NCI-H1105 treated with DMSO at 0.1 percent for 48 hours (cell line): ENCODE data around the gene DDAH2.

Experiments used
- DNase-seq: peaks from one replicate; lab custom pipeline; 2025; lab: John Stamatoyannopoulos, UW

The DDAH2 gene

DNA sequence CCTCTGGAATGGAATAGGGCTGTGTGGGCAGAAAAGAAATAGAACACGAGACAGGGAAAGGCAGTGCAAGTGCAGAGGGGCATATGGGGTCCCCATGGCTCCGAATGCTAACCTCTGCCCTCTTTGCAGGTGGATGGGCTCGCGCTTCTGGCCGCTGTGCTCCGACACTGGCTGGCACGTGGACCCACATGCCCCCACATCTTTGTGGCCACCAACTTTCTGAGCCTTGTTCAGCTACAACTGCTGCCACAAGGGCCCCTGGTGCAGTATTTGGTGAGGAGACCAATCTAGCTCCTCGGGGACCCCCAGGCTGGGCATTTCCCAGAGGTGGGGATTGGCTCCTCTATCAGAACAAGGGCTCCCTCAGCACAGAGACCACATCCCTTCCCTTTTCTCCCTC, 32.2 kb upstream of the DDAH2 start:
- DNase-seq = no peak

DNA sequence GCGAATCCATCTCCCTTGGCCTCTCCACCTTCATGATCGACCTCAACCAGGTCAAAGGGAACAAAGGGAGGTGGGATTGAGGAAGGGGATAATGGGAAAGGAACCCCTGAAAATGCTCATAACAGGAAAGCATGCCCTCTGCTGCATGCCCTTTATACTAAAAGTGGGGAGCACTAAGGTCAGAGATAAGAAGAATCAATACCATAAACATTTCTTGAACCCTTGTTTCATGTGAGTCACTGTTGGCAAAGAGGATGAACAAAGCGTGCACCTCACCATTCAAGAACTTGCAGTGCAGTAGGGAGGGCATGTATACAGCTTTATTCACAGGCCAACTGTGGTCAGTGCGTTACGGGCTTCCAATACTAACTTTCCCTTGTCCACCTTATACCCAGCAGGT, 31.7 kb upstream of the DDAH2 start:
- no peak for DNase-seq

DNA sequence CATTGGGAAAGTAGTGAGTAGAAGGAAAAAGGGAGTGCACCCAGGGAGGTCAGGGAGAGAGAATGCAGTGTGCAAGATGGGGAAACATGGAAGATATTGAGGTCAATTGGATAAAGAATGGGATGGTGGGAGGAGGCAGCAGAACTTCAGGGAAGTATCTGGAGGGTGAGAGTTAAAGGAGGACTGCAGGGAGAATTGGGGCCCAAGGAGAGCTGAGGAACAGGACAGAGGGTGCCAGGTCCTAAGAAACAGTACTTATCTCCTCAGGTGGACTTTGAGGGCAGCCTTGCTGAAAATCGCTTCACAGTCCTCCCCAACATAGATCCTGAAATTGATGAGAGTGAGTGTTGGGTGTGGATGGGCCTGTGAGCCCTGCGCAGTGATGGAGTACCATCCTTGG, 29.2 kb upstream of the DDAH2 start:
- DNase-seq = no peak

DNA sequence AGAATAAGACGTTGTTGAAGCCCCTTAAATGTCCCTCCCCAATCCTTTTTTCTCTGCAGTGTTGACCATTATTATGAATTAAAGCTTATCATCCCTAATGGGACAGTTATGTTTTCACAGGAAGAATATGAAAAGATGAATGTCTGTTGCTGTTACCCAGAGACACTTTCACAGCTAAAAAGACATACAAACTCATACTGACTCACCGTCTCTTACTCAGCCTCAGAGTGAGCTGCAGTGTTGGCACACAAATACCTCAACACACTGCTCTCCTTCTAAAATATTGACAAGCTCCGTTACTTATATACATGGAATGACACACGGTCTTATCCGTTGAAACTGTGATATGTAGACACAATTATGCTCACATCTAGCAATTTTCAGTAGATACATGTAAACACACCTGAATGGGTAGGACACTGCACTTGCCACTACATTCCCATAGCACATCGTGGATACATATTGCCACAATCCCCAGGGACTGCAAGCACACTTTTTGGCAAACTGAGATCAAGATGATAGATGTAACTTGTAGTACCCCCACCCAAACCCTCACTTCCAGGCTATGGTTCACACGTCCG, 23.7 kb upstream of the DDAH2 start:
- DNase-seq = no peak

DNA sequence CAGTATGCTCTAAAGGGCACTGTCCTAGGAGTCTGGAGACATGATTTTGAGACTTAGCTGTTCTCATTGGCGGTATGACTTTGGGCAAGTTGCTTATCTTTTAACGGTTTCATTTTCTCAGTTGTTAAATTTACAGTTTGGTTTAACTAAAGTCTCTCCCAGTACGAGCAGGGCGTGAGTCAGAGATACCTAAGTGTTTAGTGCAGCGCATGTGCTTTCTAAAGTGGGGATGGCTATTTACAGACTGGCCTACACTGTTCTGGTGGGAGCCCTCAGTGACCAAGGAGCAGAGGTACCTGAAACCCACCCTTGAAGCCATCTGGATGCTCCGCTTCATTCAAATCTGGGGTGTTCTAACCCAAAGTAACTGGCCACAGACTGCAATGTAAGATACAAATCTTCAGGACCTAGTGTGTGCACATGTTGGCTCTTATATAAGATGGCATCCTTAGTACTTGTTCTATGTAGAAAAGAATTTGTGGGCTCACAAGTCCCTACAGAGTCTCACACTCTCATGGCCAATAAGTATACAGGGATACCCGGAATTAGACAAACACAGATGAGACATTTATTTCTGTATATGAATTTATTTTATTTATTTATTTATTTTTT, 21.4 kb upstream of the DDAH2 start:
- DNase-seq = no peak

DNA sequence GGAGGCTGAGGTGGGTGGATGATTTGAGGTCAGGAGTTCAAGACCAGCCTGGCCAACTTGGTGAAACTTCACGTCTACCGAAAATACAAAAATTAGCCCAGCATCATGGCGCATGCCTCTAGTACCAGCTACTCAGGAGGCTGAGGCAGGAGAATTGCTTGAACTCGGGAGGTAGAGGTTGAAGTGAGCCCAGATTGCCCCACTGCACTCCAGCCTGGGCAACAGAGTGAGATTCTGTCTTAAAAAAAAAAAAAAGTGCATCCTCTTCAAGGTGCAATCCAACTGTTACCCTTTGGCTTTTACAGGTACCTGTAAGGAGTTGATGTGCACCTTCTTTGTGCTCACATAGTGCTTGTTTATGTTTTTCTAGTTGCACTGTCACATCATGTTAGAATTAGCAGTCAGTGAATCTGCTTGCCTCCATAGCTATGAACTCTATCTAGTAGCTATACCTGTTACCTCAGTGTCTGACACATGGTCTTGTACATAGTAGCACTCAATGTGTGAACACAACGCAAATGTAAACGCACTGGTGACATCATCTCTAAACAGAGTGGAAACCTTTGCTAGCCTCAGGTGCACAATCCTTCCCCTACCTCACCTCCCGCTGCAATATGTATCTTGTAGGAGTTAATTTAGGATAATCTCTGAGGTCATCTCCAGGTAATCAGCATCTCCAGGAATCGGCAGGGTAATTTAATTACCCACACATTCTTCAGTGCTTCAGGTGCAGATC, 20.4 kb upstream of the DDAH2 start:
- DNase-seq = no peak

DNA sequence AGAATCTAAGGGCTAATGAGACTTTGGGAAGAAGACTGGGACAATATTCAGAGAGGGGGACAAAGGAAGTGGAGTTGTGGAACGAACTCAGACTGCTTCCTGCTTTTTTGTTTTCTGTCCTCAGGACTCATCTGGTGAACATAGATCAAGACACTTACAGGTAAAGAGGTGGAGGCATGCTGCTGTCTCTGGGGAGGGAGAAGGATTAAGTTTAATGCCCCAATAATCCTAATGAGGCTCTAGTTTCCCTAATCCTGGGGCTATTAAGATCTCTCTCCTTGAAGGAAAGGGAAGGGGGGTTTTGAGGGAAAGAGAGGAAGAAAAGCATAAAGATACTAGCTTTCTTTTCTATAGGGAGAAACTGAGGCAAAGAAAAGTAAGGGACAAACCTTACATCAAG, 15.3 kb upstream of the DDAH2 start:
- no peak for DNase-seq

DNA sequence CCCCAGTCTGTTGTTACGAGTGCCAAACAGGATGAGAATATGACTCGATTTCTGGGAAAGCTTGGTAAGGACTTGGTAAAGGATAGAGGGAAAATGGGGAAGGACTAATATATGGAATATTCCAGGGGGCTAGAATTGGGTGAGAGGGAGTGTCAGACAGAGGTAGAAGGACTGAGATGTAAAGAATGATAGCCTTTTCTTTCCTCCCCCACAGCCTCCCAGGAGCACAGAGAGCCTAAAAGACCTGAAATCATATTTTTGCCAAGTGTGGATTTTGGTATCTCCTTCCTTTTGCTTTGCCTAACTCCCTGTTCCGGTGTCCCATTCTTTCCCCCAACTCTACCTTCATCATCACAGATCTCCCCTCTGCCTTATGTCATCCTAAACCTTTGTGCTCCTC, 13.8 kb upstream of the DDAH2 start:
- DNase-seq = no peak

DNA sequence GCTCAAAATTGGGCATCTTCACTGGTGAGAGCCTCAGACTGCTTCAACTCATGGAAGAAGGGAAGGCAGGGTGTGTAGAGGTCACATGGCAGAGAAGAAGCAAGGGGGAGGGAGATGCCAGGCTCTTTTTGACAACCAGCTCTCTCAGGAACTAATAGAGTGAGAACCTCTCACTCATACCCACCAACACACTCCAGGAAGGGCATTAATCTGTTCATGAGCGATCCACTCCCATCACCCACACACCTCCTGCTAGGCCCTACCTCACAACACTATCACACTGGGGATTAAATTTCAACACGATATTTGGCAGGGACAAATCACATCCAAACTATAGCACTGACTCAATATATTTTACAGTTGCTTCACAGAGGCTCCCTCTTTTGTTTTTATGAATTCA, 12.7 kb upstream of the DDAH2 start:
- no peak for DNase-seq

DNA sequence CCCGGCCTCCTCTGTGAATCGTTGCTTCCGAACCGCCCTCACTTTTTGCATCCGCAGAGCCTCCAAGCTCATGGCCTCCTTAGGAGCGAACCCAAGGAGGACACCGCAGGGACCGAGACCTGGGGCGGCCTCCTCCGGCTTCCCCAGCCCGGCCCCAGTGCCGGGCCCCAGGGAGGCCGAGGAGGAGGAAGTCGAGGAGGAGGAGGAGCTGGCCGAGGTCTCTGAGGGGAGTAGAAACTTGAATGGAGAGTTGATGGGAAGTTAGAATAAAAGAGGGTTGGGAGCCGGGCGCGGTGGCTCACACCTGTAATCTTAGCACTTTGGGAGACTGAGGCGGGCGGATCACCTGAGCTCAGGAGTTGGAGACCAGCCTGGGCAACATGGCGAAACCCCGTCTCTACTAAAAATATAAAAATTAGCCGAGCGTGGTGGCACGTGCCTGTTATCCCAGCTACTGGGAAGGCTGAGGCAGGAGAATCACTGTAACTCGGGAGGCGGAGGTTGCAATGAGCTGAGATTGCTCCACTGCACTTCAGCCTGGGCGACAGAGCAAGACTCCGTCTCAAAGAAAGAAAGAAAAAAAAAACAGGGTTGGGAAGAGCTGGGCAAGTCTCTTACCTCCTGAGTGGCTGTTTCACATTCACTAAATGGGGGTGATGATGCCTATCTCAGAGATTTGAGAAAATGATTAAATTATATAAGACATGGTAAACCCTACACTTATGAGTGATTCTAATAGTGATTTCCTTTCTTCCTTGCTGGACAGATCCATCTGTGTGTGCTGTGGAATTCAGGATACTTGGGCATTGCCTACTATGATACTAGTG, 11.5 kb upstream of the DDAH2 start:
- DNase-seq = no peak

DNA sequence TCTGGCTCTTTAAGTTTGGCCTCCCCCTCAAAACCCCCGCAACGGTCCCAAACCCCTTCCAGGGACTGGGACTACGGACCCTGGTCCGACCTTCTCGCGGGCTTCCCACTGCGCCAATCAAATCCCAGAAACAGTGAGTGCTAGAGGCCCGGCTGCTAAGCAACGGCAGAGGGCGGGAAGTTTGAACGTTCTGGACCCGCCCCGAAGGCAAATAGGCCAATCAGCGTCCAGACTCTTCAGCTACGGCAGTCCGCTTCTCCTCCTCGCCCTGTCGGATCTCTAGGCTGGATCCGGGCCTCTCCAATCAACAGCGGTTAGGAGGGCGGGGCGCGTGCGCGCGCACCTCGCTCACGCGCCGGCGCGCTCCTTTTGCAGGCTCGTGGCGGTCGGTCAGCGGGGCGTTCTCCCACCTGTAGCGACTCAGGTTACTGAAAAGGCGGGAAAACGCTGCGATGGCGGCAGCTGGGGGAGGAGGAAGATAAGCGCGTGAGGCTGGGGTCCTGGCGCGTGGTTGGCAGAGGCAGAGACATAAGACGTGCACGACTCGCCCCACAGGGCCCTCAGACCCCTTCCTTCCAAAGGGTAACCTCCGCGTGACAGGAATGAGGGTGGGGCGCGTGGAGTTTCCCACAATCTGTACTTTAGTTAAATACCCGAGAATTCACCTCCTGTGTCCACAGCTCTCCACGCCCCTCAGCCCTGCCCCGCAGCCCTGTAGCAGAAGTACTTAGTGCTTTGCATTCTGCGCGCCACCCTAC, 10.7 kb upstream of the DDAH2 start, which contains the start of gene MSH5:
TSS of gene MSH5 (plus strand) at position 367 of the 758 bp plus-strand sequence. CDS start 462 bp downstream, outside the sequence.
- DNase-seq = peak; percentile 98

DNA sequence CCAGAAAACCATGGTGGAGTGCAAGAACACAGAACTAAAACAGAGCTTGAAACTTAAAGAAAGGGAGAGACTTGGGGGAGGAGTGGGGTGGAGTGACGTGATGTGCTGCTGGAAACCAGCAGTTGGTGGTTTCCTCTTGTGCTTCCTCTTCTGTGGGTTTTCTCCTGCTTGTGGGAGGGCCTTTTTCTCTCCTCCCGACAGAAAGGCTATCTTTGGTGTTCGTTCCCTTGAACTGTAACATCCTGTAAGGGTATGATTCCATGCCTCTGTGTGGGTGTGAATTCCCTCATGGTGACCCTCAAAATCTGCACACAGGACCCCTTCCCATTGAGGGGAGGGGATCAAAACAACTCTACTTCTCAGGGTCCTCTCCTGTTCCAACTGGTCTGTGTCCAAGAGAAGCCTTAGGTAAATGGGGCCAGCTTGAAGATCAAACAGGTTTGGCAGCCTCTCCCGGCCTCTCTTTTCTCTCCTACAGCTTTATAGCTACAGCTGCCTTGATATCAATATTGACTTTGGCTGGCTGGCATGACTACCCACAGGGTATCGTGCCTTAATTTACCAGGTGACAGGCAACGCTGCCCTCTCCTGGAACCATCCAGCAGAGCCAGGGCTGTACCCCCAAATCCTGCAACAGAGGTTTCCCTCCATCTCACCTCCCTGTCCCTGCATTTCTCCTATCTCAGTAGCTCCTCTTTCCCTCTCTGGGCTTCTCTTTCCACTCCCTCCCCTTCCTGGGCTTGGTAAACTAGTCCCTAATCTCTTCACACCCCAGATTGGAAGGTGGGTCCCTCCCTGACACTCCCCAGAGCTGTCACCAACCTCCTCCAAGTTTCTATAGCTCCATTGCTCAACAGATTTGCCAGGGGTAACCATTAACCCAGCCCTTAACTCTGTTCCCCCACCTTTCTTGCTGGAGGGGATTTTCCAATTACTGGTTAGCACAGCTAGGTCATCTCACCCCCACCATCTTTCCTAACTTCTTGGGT, 9.2 kb upstream of the DDAH2 start:
- DNase-seq = no peak

DNA sequence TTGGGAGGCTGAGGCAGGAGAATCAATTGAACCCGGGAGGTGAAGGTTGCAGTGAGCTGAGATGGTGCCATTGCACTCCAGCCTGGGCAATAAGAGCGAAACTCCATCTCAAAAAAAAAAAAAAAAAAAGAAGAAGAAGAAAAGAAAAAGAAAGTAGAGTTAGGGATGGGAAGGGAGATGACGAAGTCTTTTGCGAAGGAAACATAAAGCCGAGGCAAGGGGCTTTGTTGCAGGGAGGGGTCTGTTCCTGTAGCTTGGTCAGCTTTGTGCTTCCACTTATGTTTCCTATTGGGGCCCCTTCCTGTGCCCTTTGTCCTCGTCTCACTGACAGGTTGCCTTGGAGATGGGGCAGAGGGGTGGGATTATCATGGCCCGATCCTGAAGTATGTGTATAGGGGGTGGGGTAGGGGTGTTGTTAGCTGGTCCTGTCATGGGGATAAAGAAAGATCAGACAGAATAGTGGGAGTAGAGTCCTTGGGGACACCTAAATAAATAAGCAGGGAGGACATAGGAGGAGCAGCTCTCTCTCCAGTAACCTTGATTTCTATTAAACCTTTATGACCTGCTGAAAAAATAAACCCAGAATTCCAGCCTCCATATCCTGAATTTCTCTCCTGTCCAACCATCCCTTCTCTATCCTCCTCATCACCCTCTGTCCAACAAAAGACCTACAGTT, 8.4 kb upstream of the DDAH2 start:
- DNase-seq = no peak

DNA sequence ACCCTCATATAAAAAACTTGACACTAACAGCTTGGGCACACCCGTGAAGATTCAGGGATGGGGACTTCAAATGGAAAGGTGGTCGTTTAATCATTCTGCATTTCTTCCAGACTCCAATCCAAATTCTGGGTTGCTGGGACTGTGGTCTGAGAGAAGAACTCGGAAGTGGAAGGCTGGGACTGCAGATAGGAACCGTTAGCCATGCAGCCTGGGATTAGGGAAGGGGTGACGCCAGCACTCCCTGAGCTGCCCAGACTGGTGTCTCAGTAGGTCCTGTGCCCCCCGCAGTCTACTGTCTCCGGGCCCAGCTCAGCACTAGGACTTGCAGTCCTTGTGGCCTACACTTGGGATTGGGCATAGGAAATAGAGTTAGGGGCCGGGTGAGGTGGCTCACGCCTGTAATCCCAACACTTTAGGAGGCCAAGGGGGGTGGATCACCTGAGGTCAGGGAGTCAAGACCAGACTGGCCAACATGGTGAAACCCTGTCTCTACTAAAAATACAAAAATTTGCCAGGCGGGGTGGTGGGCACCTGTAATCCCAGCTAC, 7.7 kb upstream of the DDAH2 start:
- DNase-seq = no peak

DNA sequence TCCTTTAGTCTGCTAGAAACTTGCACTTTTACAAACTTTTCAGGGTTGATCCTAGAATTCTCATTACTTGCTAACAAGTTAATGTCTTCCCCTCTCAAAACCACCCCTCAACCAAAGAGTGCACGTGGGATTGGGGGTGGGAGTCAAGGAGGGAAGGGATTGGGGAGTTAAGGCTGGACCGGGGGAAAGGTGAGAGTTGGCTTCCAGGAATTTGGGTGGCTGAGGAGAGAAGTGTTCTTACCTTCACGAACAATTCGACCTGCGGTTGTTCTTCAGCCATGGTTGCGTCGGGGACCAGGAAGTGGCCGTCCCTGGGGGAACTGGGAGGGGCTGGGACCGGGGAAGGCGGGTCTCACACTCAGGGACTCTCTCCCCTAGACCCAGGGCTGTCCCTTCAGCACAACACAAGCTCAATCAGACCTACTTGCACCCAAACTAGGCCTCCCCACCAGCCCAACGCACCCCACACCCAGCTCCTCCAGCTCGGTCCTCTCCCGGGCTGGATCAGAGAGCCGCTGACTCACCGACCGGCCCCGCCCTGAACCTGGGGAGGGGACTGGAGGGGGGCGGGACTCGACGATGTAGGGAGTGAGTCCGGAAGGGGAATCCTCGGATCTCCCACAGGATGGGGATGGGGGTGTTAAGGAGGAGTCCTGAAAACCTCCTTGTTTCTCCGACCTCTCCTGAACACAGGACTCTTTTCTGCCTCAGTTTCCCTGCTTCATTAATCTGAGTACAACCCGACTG, 7.1 kb upstream of the DDAH2 start, which contains the start of gene CLIC1:
TSS of gene CLIC1 (minus strand) at position 510 of the 747 bp plus-strand sequence. CDS start at position 280, 230 bp downstream.
- DNase-seq = peak; percentile 70

DNA sequence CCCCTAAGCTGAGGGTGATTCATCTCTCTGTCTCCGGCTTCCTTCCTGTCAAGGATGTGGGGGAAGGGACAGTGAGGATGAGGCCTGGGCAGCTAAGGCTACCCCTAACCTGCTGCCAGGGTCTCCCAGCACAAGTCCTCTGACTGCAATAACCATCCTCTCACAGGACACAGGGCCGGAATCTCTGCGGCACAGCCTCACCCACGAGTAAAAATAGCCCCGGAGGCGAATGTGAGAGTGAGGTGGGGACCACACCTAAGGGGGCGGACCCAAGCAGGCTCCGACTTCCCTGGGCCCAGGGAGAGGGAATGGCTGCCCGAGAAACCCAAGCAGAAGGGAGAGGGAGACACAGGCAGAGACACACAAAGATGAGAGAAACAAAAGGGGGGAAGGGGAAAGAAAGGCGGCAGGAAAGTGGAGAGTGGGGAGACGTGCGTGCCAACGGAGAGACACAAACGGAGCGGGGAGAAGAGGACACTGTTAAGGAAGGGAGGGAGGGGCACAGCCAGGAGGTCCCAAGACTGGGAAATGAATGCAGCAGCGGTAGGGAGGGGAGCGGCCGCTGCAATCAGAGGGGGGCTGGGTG, 5.8 kb upstream of the DDAH2 start:
- DNase-seq = no peak

DNA sequence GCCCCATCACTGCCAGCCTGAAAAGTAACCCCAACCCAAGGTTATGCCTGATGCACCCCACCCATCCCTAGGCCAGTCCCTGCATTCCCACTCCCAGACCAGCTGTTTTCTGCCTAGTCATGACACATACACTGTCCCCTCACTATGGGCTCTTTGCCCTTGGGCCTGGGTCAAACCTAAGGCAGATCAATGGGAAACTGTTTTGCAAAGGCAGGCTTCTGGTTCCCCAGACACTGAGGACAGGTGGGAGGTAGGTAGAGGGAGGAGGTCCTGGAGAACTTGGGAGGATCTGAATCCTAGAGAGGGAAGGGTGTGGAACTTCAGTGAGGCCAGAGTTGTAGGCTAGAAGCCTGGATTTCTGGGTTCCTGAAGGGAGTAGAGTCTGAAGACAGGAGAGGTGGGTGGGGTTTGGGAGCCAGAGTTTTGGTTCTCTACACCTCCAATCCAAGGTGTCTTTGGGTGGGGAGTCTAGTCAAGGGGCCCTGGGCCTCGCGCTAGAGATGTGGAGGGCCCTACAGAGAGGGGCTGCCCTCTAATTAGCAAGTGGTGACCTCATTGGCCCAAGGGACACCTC, 5.2 kb upstream of the DDAH2 start:
- DNase-seq = no peak

DNA sequence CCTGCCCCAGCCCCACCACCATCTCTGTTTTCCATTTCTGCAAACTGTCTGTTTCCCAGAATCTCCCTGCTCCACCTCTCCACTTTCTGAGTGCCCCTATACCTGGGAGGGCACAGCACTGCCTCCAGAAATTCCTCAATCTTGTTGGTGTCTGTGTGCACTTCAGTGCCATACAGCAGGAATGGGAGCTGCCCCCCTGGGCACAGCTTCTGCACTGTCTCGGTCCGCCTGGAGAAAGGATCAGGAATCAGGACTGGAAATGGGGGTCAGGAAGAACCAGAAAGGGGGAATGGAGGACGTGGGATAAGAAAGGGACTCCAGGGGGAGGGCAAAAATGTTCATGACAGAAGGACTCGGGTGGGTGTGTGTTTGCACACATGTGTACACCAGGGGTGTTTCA, 4.6 kb upstream of the DDAH2 start:
- no peak for DNase-seq
